Daoy (cell line): ENCODE results near the gene SGMS2. TPM values are rescaled to one million over a fixed set of nuclear protein-coding genes. Genes with fewer than 3 reads are reported as not detected.
"Not testable (repeated sequence)": the region's sequence is repeated elsewhere in the genome, so short reads cannot be mapped to it uniquely, and the experiment has no call there.

Experiments
- DNase-seq: peaks from one replicate; pipeline ENCODE4 v3.0.0-alpha.2; 2015; ENCODE audit warnings: low read depth
- total RNA-seq: library from RNA; depleted of rRNA; stranded (reverse); fragments of >200 nt; shearing (Covaris generic); gene quantifications from 2 replicates; pipeline ENCODE4 v1.2.3, GENCODE V29; 2014

Gene SGMS2
- total RNA-seq, 1 experiment from 2014 or later, result 22.3 TPM

DNA sequence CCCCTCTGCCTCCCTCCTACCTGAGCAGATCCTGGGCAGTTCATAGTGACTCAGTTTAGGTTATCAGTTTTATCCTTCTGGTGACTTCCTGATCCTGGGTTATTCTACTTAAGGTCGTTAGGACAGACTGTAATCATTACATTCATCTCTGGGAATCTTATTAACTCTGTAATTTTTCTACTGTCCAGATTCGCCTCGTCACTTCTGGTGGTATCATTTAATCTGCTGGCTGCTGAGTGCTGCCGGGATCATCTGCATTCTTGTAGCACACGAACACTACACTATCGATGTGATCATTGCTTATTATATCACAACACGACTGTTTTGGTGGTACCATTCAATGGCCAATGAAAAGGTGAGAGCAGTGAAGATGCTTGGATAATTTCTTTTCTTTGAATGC, 83.6 kb downstream of the SGMS2 start:
- no peak for DNase-seq

DNA sequence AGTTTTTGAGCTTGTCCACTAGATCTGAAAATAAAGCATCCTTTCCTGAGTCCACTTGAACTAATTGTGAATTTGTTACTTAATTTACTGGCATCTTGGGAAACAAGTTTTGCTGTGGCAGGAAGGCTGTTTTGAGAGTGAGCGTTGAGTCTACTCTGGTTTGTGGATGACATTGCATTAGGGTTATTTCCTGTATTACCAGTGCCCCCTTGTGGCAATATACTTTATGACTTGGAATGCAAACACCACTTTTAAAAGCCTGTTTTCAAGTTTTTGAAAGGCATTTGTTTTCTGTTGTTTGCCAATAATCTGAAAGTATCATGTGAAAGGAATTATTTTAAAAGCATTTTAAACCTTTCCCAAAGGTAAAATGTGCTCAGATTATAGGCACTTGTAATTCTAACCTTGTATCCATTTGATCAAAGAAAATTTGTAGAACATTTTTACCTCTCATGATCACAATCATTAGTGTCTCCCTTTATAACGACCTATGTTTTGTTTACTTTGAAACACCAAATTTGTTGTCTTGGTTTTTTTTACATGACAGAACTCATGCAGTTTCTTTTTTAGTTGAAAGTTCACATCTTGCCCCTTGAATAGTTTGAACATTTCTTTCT, 88.7 kb downstream of the SGMS2 start:
- peak; percentile 22 for DNase-seq

DNA sequence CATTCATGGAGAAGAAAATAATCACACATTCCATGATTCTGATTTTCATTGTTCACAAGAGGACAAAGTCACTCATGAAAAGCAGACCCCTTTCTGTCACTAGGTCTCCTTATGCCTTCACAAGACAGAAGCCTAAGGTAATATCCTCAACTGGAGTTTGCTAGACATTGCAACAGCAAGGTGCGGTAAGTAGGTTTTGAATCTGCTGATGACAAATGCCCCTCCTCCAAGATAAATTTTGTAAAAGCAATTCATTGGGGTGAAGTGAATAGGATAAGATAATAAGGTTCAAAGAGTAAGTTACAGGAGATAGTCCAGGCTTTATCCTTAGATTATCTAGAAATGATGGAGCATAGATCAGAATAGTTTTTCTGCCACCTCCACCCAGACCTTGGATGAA, 90.5 kb downstream of the SGMS2 start:
- DNase-seq, result no peak

DNA sequence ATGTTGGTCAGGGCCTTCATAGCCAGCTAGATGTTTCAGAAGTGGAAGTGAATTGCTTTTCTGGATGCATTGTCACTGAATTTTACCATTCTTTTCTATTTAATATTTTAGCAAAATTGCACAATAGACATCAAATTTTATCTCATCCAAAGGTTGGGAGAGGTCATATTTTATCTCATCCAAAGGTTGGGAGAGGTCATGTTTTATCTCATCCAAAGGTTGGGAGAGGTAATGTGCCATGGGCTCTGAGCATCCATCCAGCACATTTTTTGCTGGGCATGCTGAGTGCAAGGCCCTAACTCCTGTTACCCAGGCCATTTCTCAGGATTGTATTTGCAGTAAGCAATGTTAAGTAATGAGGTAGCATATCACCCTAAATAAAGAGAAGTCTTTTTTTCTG, 91.9 kb downstream of the SGMS2 start:
- DNase-seq, result no peak

DNA sequence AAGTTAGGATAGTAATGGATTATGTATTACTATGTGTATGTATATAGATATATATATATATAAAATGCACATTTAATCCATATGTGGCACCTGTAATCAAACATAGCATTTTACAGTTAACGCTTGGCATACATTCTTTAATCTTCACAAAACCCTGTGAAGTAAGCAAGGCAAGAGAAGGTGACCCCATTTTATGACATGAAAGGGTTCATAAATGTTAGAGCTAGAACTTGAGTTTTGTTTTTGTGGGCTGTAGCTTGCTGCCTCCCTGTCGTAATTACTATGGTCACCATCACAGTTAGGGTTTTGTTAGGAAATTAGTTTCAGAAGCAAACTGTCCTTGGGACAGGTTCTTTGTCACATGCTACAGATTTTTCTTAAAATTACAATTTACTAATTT, 92.8 kb downstream of the SGMS2 start:
- DNase-seq, result no peak

DNA sequence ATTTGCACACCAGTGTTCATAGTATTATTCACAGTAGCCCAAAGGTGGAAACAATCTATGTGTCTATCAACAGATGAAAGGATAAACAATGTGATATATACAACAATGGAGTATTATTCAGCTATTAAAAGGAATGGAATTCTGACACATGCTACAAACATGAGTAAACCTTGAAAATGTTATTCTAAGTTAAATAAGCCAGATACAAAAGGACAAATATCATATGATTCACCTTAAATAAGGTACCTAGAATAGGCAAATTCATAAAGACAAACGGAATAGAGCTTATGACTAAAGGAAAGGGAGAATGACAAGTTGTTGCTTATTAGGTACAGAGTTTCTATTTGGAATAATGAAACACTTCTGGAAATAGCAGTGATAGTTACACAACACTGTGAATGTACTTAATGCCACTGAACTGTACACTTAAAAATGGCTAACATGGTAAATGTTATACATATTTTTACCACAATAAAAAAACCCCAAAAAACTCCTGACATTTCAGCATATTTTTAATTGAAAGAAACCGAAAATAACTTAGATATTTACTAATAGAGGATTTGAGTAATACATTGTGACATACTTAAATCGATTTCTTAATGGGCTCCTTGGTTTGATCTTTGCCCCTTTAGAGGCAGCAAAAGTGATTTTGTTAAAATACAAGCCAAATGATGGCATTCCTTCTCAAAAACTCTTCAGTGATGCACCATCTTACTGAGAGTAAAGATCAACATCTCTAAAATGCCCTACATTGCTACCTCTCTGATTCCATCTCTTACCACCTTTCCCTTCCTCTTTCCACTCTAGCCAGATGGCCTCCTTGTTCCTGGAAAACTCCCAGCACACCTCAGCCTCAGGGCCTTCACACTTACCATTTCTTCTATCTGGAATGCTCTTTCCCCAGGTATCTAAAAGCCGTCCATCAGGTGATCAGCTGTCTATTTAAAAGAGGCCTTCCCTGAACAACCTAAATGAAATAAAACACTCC, 98.0 kb downstream of the SGMS2 start:
- no peak for DNase-seq

DNA sequence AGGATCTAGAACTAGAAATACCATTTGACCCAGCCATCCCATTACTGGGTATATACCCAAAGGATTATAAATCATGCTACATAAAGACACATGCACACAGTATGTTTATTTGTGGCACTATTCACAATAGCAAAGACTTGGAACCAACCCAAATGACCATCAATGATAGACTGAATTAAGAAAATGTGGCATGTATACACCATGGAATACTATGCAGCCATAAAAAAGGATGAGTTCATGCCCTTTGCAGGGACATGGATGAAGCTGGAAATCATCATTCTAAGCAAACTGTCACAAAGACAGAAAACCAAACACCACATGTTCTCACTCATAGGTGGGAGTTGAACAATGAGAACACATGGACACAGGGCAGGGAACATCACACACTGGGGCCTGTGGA, 101.0 kb downstream of the SGMS2 start:
- not testable (repeated sequence) for DNase-seq

DNA sequence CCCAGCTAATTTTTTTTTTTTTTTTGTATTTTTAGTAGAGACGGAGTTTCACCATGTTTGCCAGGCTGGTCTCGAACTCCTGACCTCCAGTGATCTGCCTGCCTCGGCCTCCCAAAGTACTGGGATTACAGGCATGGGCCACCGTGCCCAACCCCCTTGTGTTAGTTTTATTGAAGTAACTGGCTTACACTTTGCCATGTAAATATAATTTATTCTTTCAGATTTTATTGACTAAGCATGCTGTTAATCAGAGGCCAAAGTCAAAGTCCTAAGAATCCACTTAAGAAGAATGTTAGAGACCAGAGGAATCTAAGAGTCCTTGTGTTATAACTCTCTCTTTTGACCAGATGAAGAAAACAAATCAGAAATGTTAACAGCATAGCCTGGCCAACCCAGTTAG, 102.1 kb downstream of the SGMS2 start:
- DNase-seq, result not testable (repeated sequence)

DNA sequence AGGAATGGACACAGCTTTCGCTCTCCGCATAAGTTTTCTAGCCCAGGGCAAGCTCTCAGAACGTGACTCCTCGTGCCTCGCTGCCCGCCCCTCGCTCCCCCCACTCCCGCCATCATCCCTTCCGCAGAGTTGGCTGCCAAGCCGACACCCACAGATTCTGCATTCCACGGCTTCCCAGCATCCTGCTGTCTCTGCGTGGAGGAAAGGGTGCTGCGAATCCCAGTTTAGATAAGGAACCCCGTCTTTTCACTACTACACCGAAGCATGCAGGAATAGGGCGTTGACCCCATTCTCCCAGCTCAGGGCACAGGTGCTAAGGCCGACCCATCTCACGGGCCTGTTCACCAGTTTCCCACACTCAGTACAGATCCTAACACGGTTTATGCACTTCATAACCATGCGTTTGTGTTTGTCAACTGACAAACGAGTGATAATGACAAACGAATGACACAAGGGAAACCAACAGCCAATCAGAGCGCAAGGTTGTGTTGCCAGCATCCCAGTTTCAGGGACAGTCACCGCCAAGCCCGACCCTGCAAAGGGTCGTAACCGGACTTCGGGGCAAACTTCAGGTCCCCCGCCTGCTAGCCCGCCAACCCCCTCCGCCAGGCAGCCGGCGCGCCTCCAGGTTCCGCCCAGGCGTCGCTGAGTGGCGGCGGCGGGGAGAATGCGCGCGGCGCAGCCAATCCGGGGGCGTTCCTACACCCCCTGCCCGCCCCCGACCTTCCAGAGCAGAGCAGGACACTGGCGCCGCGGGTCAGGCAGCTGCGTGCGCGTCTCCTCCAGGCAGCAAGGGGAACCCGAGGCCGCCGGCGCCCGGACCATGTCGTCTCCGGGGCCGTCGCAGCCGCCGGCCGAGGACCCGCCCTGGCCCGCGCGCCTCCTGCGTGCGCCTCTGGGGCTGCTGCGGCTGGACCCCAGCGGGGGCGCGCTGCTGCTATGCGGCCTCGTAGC, 106.4 kb downstream of the SGMS2 start, which contains the start of gene CYP2U1:
Gene CYP2U1 (plus strand): TSS at position 729 of the 954 bp plus-strand sequence. CDS start 95 bp downstream, at position 824.
- peak; percentile 74 for DNase-seq

DNA sequence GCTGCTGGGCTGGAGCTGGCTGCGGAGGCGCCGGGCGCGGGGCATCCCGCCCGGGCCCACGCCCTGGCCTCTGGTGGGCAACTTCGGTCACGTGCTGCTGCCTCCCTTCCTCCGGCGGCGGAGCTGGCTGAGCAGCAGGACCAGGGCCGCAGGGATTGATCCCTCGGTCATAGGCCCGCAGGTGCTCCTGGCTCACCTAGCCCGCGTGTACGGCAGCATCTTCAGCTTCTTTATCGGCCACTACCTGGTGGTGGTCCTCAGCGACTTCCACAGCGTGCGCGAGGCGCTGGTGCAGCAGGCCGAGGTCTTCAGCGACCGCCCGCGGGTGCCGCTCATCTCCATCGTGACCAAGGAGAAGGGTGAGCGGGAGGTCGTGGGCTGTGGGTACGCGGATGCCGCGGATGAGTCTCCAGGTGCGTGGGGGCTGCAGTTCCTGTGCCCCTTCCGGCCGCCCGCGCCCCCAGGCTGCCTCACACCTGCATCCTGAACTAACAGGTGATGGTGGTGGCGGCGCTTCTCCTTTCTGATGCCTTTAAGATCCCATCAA, 107.1 kb downstream of the SGMS2 start:
- peak; percentile 1 for DNase-seq

DNA sequence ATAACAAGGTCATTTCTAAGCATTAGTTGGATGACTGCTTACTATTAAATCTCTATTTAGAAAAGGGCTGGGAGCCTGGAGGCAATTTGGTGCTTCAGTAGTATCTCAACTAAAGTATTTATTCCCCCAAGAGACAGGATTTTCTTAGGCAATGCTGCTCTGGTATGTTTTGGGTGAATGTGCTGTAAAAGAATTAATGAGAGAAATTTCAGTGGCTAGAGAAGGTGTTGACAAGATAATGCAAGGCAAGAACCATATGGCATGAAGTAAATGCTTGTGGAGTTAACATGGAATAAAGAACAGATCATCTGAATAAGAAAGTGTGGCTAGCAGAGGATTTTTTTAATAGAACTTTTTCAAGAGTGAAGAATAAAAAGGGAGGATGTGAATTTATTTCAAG, 110.5 kb downstream of the SGMS2 start:
- DNase-seq, result no peak

DNA sequence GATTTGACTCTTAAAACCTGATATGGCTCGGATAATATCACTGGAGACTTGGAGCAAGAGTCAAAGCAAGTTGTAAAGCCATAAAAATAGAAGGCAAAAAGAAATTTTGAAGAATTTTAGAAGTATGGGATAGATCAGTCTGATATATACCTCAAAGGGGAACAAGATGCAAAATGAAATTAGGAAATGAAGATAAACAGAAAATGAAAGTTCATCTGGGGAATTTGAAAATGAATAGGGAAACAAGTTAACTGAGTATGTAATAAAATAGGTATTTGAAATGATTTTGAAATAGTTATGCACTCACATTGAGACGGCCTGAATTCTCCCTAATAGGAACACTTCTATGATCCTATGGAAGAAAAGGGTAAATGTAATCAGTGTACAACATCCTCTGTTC, 112.3 kb downstream of the SGMS2 start:
- DNase-seq, result no peak

DNA sequence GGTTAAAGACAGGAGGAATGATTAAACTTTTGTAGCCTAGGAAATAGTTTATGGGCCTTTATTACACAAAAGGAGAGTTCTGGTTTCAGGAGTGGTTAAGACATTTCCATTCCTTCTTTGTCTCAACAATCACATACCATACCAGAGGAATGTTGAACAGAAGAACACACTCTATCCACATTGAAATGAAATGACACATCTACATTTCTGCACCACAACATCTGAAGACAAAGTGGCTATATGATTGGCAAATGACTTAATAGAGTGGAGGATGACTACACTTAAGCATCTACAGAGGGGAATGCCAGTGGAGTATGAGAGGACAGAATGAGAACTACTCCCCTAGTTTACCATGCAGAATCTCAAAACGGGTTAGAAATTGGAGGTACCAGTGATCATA, 114.6 kb downstream of the SGMS2 start:
- no peak for DNase-seq

DNA sequence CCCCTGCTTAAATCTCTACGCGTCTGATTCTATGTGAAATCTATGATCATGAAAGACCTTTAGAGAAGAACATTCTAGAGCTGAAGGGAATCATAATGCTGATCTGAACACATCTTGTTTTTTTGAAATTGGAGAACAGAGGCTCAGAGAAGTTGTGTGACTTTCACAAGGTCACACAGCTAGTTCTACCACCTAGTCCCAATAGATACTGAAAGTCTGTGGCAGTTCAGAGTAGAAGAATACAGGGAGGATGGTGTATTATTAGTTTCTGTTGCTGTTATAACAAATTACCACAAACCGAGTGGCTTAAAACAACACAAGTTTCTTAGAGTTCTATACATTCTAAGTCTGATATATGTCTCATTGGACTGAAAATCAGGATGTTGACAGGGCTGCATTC, 121.1 kb downstream of the SGMS2 start:
- DNase-seq, result no peak

DNA sequence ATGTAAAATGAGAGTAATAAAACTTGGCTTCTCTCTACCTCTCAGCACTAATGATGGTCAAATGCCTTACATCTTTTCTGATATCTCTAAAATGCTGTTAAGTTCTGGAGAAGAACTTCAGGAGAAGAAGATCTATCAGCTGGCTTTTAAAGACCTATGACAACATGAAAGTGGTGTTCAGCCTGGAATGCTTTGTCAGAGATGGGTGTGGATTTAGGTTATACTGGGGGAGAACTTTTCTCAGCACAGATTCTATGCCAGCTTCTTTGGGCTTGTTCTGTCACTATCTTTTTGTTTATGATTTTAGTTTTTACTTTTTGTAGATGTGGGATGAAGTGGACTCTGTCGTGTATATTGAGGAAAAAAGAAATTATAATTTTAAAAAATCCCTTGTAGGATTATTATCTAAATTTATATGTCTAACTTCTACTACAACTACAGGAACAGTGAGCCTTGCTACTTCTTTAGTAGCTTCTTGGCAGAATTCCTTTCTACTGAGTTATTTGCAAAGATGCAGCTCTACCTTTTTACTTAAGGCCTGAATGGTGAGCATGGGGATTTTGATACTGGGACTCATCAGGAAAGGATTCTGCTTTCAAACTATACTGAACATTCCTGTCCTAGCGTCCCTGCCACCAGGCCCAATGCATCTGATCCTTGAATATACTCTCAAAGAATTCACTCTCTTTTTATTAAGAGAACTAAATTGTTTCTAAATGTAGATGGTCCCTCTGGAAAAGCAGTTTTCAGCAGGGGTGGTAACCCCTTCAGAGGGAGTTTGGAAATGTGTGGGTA, 126.2 kb downstream of the SGMS2 start:
- DNase-seq, result no peak

DNA sequence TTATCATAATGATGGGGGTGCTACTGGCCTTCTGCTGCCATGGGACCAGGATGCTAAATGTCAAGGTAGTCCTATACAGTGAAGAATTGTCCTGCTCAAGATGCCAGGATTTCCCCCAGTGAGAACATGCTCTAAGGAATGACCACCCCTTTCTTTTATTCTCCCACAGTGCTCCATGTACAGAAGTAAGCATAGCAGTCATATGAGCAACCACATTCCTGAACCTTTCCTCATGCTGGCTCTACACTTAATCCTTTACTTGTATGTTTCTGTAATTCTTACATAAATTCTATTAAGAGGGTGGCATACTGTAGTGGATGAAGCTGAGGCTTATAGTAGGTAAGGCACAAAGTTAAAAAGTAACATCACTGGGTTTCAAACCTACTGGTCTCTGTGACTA, 126.8 kb downstream of the SGMS2 start:
- DNase-seq, result no peak

DNA sequence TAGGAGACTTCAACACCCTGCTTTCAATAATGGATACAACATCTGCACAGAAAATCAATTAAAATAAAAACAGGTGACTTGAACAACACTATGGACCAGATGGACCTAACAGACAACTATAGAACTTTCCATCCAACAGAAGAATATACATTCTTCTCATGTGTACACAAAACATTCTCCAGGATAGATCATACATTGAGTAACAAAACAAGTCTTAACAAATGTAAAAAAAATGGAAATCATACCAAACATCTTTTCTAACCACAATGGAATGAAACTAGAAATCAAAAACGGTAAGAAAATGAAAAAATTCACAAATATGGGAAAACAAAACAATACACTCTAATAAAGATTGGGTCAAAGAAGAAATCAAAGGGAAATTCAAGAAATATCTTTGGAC, 131.3 kb downstream of the SGMS2 start:
- DNase-seq, result no peak
